Measurements from ENCODE around the gene GJD2. TPM values are rescaled to one million over a fixed set of nuclear protein-coding genes. Genes with fewer than 3 reads are reported as not detected.

Gene GJD2
- polyA plus RNA-seq, 1 experiment: not detected

- Histone ChIP-seq H3K4me3 (ENCODE audit: low read depth, low read length) (no peak overlapping the region), H3K36me3 (ENCODE audit: control insufficient read depth, insufficient read depth, low read length) (no peaks in the 10 kb centered on the region), H3K27me3 (ENCODE audit: control insufficient read depth, insufficient read depth, low read length) (peaks cover 3% of the 10 kb centered on the region)
- POLR2A ChIA-PET: no interaction called here
- no peak for TF ChIP-seq CTCF (IDR thresholded peaks at IDR 0.05; ENCODE audit: insufficient read depth, low read depth, low read length)
- CTCF ChIA-PET: no interaction called here
- no peak for DNase-seq (ENCODE audit: low read depth)
Measured at GRCh38 chr15:34739346-34739745, 15.5 kb downstream of the GJD2 start.

GRCh38 chr15:34738002-34738401 lies 16.8 kb downstream of the GJD2 start:
- no peak for DNase-seq (ENCODE audit: low read depth)
- H3K36me3 ChIP-seq (ENCODE audit: control insufficient read depth, insufficient read depth, low read length): no peaks in the 10 kb centered on the region
- peaks cover 3% of the 10 kb centered on the region for H3K27me3 ChIP-seq (ENCODE audit: control insufficient read depth, insufficient read depth, low read length)
- TF ChIP-seq CTCF (IDR thresholded peaks at IDR 0.05; ENCODE audit: insufficient read depth, low read depth, low read length): no peak
- CTCF ChIA-PET: interaction anchor here (1.1 kb wide), 1 partner anchor 10 kb away, joined by 3 read pairs; no protein-coding TSS in a partner anchor
- no peak overlapping the region for H3K4me3 ChIP-seq (ENCODE audit: low read depth, low read length)
- POLR2A ChIA-PET: no interaction called here

- Histone ChIP-seq H3K36me3 (ENCODE audit: control insufficient read depth, insufficient read depth, low read length) (no peaks in the 10 kb centered on the region), H3K4me3 (ENCODE audit: low read depth, low read length) (no peak overlapping the region), H3K27me3 (ENCODE audit: control insufficient read depth, insufficient read depth, low read length) (peaks cover 3% of the 10 kb centered on the region)
- ChIA-PET CTCF (interaction anchor here (0.6 to 1.1 kb wide), 2 partner anchors 11 to 876 kb away, joined by 3 read pairs; no protein-coding TSS in a partner anchor), POLR2A (no interaction called here)
- no peak for DNase-seq (ENCODE audit: low read depth)
- no peak for TF ChIP-seq CTCF (IDR thresholded peaks at IDR 0.05; ENCODE audit: insufficient read depth, low read depth, low read length)
Measured at GRCh38 chr15:34737477-34737876, 17.3 kb downstream of the GJD2 start.

- no peak overlapping the region for H3K4me3 ChIP-seq (ENCODE audit: low read depth, low read length)
- no peak for DNase-seq (ENCODE audit: low read depth)
- H3K36me3 ChIP-seq (ENCODE audit: control insufficient read depth, insufficient read depth, low read length): no peaks in the 10 kb centered on the region
- ChIA-PET POLR2A (no interaction called here), CTCF (interaction anchor here (1.4 kb wide), 1 partner anchor 9 kb away, joined by 3 read pairs; no protein-coding TSS in a partner anchor)
- TF ChIP-seq CTCF (IDR thresholded peaks at IDR 0.05; ENCODE audit: insufficient read depth, low read depth, low read length): no peak
- 0 out of 2 replicates have a peak, but pooled peaks cover 2% of the 10 kb centered on the region for H3K27me3 ChIP-seq (ENCODE audit: control insufficient read depth, insufficient read depth, low read length)
Measured at GRCh38 chr15:34734303-34734702, 20.5 kb downstream of the GJD2 start.

- Histone ChIP-seq H3K36me3 (ENCODE audit: control insufficient read depth, insufficient read depth, low read length) (no peaks in the 10 kb centered on the region), H3K4me3 (ENCODE audit: low read depth, low read length) (no peak overlapping the region), H3K27me3 (ENCODE audit: control insufficient read depth, insufficient read depth, low read length) (0 out of 2 replicates have a peak, but pooled peaks cover 2% of the 10 kb centered on the region)
- ChIA-PET POLR2A (no interaction called here), CTCF (no interaction called here)
- TF ChIP-seq CTCF (IDR thresholded peaks at IDR 0.05; ENCODE audit: insufficient read depth, low read depth, low read length): no peak
- no peak for DNase-seq (ENCODE audit: low read depth)
Measured at GRCh38 chr15:34733621-34734020, 21.2 kb downstream of the GJD2 start.

Measured in BJ (cell line).